Nephron (organoid): ENCODE measurements around the gene WAPL.
"Not testable (repeated sequence)": the region's sequence is repeated elsewhere in the genome, so short reads cannot be mapped to it uniquely, and the experiment has no call there.

ENCODE experiments used
- H3K27ac Mint-ChIP-seq, 3 experiments: 2 replicates each; pipeline ENCODE4 v1.8.0; 2020; ENCODE audit warnings: mixed read lengths in 3 of 3, mild to moderate bottlenecking in 2 of 3, moderate library complexity in 1 of 3
- H3K27me3 Mint-ChIP-seq: 2 replicates; pipeline ENCODE4 v1.8.0; 2021; ENCODE audit warnings: low read depth, mild to moderate bottlenecking, moderate library complexity, mixed read lengths
- H3K36me3 Mint-ChIP-seq: 2 replicates; pipeline ENCODE4 v1.8.0; 2020; ENCODE audit warnings: low read depth, mixed read lengths
- H3K4me1 Mint-ChIP-seq: 2 replicates; pipeline ENCODE4 v1.8.0; 2020; ENCODE audit warnings: mixed read lengths
- H3K4me3 Mint-ChIP-seq, 3 experiments: 2 replicates each; pipeline ENCODE4 v1.8.0; 2020; ENCODE audit warnings: mild to moderate bottlenecking in 3 of 3, mixed read lengths in 3 of 3, moderate library complexity in 2 of 3
- H3K9me3 Mint-ChIP-seq: 2 replicates; pipeline ENCODE4 v1.8.0; 2020; ENCODE audit warnings: mixed read lengths
- TF ChIP-seq, protein P1 (sequence below), 3 experiments: fragments of 200-600 bp; sonication (generic); IDR thresholded peaks; one replicate each; pipeline ENCODE4 v1.5.0; 2021; ENCODE audit warnings: antibody characterized with exemption in 3 of 3; ENCODE audit not compliant: unreplicated experiment in 3 of 3

WAPL gene

DNA sequence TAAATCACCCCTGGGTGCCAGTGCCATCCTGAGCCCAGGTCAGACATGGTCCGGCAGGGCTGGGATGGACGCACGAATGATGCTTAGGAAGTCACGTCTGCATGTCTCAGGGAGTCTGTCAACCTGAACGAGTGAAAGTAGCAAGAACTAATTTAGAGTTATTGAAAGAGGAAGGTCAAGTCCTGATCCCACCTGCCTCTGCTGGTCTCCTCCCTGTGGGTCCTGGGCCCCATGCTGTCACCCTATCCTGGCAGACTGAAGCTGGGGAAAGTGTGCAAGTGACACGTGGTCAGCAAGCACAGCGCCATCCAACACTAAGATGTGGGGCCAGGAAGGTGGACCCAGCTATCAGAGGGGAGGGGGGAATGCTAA is 128.9 kb downstream of the WAPL start:
- Mint-ChIP-seq H3K9me3 (no peaks in the 10 kb centered on the region), H3K4me1 (no peaks in the 10 kb centered on the region), H3K27ac (no peak overlapping the region), H3K27me3 (peaks cover 80% of the 10 kb centered on the region), H3K36me3 (no peaks in the 10 kb centered on the region), H3K4me3 (no peak overlapping the region)
- TF ChIP-seq, protein P1, sequence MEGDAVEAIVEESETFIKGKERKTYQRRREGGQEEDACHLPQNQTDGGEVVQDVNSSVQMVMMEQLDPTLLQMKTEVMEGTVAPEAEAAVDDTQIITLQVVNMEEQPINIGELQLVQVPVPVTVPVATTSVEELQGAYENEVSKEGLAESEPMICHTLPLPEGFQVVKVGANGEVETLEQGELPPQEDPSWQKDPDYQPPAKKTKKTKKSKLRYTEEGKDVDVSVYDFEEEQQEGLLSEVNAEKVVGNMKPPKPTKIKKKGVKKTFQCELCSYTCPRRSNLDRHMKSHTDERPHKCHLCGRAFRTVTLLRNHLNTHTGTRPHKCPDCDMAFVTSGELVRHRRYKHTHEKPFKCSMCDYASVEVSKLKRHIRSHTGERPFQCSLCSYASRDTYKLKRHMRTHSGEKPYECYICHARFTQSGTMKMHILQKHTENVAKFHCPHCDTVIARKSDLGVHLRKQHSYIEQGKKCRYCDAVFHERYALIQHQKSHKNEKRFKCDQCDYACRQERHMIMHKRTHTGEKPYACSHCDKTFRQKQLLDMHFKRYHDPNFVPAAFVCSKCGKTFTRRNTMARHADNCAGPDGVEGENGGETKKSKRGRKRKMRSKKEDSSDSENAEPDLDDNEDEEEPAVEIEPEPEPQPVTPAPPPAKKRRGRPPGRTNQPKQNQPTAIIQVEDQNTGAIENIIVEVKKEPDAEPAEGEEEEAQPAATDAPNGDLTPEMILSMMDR (IDR thresholded peaks at IDR 0.05; ENCODE audit: unreplicated experiment in 3 of 3), result no peak

DNA sequence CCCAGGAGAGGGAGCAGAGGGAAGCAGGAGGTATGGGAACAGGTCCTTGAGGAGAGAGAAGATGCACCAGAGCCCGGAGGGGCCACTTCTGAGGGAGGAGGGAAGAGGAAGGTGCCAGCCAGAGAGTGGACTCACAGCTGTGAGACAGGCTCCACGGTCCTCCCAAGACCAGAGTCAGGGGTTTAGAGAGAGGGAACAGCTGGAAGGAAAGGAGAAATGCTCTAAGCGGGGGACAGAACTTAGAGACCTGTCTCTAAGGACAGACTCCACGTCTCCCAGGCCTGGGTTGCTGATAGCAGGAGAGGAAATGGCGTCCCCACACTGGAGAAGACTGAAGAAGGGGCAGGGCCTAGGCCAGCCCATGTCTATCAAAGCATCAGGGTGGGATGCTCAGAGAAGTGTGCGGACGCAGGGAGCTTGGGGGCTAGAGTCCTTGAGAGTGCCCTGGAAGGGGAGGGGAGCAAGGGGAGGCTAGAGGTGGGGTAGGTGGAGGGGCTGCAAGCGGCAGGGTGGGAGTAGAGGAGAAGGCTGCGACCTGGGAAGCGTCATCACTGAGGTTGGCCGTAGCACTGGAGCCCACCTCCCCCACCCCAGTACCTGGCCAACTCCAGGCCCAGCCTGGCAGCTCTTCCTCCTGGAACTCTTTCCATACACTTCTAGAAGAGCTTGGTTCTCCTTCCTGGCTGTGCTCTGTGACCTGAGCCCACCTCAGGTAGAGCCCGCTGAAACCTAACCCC is 129.4 kb downstream of the WAPL start:
- H3K36me3 Mint-ChIP-seq, result no peaks in the 10 kb centered on the region
- no peaks in the 10 kb centered on the region for H3K9me3 Mint-ChIP-seq
- TF ChIP-seq, protein P1 (IDR thresholded peaks at IDR 0.05; ENCODE audit: unreplicated experiment in 3 of 3), result no peak
- peaks cover 82% of the 10 kb centered on the region for H3K27me3 Mint-ChIP-seq
- no peak overlapping the region for H3K4me3 Mint-ChIP-seq
- H3K27ac Mint-ChIP-seq, result no peak overlapping the region
- no peaks in the 10 kb centered on the region for H3K4me1 Mint-ChIP-seq

DNA sequence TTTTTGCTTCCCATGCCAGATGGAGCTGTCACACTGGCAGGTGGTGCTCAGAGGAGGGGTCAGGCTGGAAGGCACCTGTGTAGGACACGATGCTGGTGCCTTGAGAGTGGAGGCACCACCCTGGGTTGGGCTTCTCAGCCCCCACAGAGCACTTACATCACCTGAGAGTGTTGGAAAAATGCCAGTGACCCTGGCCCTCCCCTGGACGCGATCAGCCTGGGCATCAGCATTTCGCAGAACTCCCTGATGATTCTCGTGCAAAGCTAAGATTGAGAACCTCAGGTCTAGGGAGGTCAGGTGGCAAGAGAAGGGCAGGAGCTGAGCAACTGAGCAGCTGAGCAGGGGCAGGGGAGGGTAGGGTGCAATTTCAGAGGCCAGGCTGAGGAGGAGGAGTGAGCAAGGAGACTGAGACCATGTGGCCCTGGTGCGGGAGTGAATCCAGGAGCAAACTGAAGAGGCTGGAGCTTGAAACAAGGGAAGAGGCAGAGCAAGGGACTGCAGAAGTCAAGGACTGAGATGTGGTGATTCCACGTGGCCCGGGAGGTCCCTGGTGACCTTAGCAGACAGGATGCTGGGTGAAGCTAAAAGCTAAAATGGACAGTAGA is 130.3 kb downstream of the WAPL start:
- Mint-ChIP-seq H3K36me3 (no peaks in the 10 kb centered on the region), H3K27ac (no peak overlapping the region), H3K9me3 (no peaks in the 10 kb centered on the region), H3K4me1 (no peaks in the 10 kb centered on the region), H3K27me3 (peaks cover 80% of the 10 kb centered on the region), H3K4me3 (no peak overlapping the region)
- TF ChIP-seq, protein P1 (IDR thresholded peaks at IDR 0.05; ENCODE audit: unreplicated experiment in 3 of 3), result no peak

DNA sequence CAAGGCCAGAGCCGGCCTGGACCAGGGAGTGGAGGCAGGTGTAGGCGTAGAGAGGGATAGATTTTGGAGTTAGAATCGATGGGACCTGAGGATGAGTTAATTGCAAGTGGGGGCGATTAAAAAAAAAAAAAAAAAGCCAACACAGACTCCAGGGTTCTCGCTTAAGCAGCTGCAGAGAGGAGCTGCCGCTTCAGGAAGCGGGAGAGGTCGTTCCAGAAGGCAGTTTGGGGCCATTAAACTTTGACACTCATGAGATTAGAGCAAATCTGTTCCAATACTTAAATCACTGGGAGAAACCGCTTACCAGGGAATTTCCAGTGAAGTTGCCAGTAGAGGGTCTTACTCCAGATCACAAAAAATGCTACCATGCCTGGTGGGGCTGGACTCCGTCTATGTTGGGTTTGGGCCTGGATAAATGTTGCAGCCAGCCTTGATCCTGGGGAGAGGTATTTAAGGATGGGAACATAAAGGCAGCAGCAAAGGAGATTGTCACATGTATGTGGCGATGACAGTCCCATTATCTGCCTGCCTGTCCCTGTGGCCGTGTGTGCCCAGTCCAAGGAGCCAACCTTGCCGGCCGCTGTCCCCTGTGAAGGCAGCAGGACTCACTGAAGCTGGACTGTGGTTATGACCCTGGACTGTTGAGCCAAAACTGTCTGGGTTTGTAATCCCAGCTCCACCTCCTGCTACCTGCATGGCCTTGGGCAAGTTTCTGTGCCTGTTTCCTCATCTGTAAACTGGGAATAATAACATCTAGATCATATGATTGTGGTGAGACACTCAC is 131.1 kb downstream of the WAPL start:
- TF ChIP-seq, protein P1 (IDR thresholded peaks at IDR 0.05; ENCODE audit: unreplicated experiment in 3 of 3), result no peak
- H3K36me3 Mint-ChIP-seq, result no peaks in the 10 kb centered on the region
- H3K9me3 Mint-ChIP-seq, result peaks cover 1% of the 10 kb centered on the region
- no peak overlapping the region for H3K4me3 Mint-ChIP-seq
- no peaks in the 10 kb centered on the region for H3K4me1 Mint-ChIP-seq
- H3K27me3 Mint-ChIP-seq, result peaks cover 76% of the 10 kb centered on the region
- no peak overlapping the region for H3K27ac Mint-ChIP-seq

DNA sequence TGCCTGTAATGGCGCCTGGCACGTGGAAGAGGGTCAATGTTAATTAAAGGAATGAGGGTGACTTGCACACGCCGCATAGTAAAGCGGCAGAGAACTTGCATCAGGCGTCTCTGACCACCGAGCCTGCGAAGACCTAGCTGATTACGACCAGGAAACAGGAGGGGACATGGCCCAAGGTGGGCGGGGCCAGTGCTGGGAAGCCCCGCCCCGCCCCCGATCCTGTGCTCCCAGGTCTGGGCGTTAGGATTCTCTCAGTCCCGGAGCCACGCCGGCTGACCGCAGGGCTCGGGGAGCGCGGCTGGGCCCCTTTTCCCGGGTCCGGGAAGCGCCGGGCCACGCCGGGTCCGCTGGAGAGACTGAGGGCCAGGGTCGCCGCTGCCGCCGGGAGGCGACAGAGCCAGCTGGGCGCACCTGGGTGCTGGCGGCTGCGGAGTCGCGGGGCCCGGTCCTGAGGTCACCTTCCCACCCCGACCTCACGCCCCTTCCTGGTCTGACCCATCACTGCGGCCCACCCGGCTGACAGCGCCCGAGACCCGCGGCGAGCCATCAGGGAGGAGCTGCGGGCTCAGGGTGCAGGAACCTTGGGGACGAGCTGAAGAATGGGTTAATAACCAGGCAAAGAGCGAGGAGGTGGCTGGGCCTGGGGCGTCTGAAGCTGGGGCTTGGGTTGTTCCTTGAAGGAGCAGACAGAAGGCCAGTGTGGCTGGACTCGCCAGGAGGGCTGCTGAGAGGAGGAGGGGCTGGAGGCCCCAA is 132.0 kb downstream of the WAPL start:
- H3K27me3 Mint-ChIP-seq, result peaks cover 76% of the 10 kb centered on the region
- H3K36me3 Mint-ChIP-seq, result no peaks in the 10 kb centered on the region
- peak overlapping the region; percentile 70 to 72 (median 71) for H3K4me3 Mint-ChIP-seq
- TF ChIP-seq, protein P1 (IDR thresholded peaks at IDR 0.05; ENCODE audit: unreplicated experiment in 3 of 3), result no peak
- no peak overlapping the region for H3K27ac Mint-ChIP-seq
- H3K9me3 Mint-ChIP-seq, result peaks cover 4% of the 10 kb centered on the region
- H3K4me1 Mint-ChIP-seq, result no peaks in the 10 kb centered on the region

DNA sequence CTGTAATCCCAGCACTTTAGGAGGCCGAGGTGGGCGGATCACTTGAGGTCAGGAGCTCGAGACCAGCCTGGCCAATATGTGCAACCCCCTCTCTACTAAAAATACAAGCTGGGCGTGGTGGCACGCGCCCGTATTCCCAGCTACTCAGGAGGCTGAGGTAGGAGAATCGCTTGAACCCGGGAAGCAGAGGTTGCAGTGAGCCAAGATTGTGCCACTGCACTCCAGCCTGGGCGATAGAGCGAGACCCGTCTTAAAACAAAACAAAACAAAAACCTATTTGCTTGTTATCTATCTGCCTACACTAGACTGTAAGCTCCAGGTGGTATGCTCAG is 132.5 kb downstream of the WAPL start:
- H3K4me1 Mint-ChIP-seq, H3K36me3 Mint-ChIP-seq, H3K27ac Mint-ChIP-seq, H3K9me3 Mint-ChIP-seq: not testable (repeated sequence)
- Mint-ChIP-seq H3K27me3 (peaks cover 76% of the 10 kb centered on the region), H3K4me3 (peak overlapping the region; percentile 70 to 72 (median 71))
